ENCODE results near the gene CLEC1B. TPM values are rescaled to one million over a fixed set of nuclear protein-coding genes. Genes with fewer than 3 reads are reported as not detected.

The CLEC1B gene
- total and polyA plus RNA-seq, 2 of the 13 experiments (the other 11 are each of a cell fraction or from before 2014, with no cell fraction given) = not detected

GRCh38 chr12:10048526-10048925 is 49.6 kb upstream of the CLEC1B start:
- no peak overlapping the region for H2AFZ ChIP-seq (ENCODE audit: low read length)
- H3K9ac ChIP-seq (ENCODE audit: insufficient read depth, low read depth, low read length) = no peak overlapping the region
- POLR2A ChIA-PET = no interaction called here
- H3K4me3 ChIP-seq (replicated peaks in 1 of 3; ENCODE audit: insufficient read depth in 1 of 3, low read depth in 2 of 3, low read length in 3 of 3) = no peak overlapping the region
- DNase-seq (ENCODE audit: low spot score) (no peak), FAIRE-seq (no peak), ATAC-seq (no peak)
- intact Hi-C loops (cut with micrococcal nuclease; ENCODE audit: unreplicated experiment) (no loop called here), in situ Hi-C loops (cut with HindIII; ENCODE audit: extremely low pct_ligation_motif_present, low pct_unique_long_range_greater_than_20kb) (no loop called here)
- no peaks in the 10 kb centered on the region for H3K27me3 ChIP-seq (ENCODE audit: control insufficient read depth in 1 of 2, insufficient read depth in 2 of 2, low read length in 2 of 2)
- H3K36me3 ChIP-seq (replicated peaks in 1 of 2; ENCODE audit: control insufficient read depth in 1 of 2, insufficient read depth in 2 of 2, low read length in 2 of 2) = no peaks in the 10 kb centered on the region
- CTCF ChIA-PET (ENCODE audit: low intra/inter-chr PET ratio, low total read pairs) = no interaction called here
- H3K4me2 ChIP-seq (ENCODE audit: low read depth, low read length) = no peak overlapping the region
- no peak overlapping the region for H3K27ac ChIP-seq (ENCODE audit: extremely low read length, insufficient read depth, low read length)
- H4K20me1 ChIP-seq (ENCODE audit: insufficient read depth, low read length) = no peaks in the 10 kb centered on the region
- no peaks in the 10 kb centered on the region for H3K79me2 ChIP-seq (ENCODE audit: insufficient read depth, low read length)
- TF ChIP-seq, protein P1, sequence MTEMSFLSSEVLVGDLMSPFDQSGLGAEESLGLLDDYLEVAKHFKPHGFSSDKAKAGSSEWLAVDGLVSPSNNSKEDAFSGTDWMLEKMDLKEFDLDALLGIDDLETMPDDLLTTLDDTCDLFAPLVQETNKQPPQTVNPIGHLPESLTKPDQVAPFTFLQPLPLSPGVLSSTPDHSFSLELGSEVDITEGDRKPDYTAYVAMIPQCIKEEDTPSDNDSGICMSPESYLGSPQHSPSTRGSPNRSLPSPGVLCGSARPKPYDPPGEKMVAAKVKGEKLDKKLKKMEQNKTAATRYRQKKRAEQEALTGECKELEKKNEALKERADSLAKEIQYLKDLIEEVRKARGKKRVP (CRISPR knock-in tag; IDR thresholded peaks at IDR 0.05) = no peak
- TF ChIP-seq JARID2 (CRISPR knock-in tag; IDR thresholded peaks at IDR 0.05; ENCODE audit: insufficient replicate concordance) (no peak), PRDM4 (CRISPR knock-in tag; IDR thresholded peaks at IDR 0.05; ENCODE audit: borderline replicate concordance) (no peak), RFX3 (CRISPR knock-in tag; IDR thresholded peaks at IDR 0.05) (no peak), MATR3 (CRISPR knock-in tag; IDR thresholded peaks at IDR 0.05) (no peak), HOXD1 (CRISPR knock-in tag; IDR thresholded peaks at IDR 0.05) (no peak), CREB1 (IDR thresholded peaks at IDR 0.05) (no peak), CREB1 (CRISPR knock-in tag; IDR thresholded peaks at IDR 0.05) (no peak), ETV6 (CRISPR knock-in tag; conservative IDR thresholded peaks at IDR 0.05) (no peak), ERF (CRISPR knock-in tag; IDR thresholded peaks at IDR 0.05) (no peak), HOXA3 (CRISPR knock-in tag; IDR thresholded peaks at IDR 0.05) (no peak), PCBP1 (IDR thresholded peaks at IDR 0.05; ENCODE audit: borderline replicate concordance, low read depth, low read length) (no peak), NRL (CRISPR knock-in tag; IDR thresholded peaks at IDR 0.05; ENCODE audit: borderline replicate concordance) (no peak), SKI (IDR thresholded peaks at IDR 0.05; ENCODE audit: partially characterized antibody) (no peak), U2AF1 (optimal IDR thresholded peaks at IDR 0.05; ENCODE audit: low read depth, low read length) (no peak), CREB3 (CRISPR knock-in tag; IDR thresholded peaks at IDR 0.05) (no peak)
- TF ChIP-seq, protein P2, sequence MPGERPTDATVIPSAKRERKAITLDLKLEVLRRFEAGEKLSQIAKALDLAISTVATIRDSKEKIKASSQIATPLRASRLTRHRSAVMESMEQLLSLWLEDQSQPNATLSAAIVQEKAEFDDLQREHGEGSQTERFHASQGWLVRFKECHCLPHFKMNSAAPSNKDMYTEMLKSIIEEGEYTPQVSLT (CRISPR knock-in tag; IDR thresholded peaks at IDR 0.05; ENCODE audit: borderline replicate concordance, low read depth) = no peak
- whole genome bisulfite sequencing (ENCODE audit: low lambda C conversion rate) = 28% methylated on average over 3 of the region's 3 CpGs
- no TSS peak for BruUV-seq (replicated peaks)
- H3K9me3 ChIP-seq (ENCODE audit: low read length) = no peaks in the 10 kb centered on the region
- H3K4me1 ChIP-seq (ENCODE audit: insufficient read depth, low read length) = no peaks in the 10 kb centered on the region

All from HepG2 (cell line).